Stimulated activated naive CD8-positive, alpha-beta T cell treated with anti-CD3 and anti-CD28 coated beads, Interleukin-15, amount 100 ng/mL, for 72 hours (primary cell): ENCODE data around the gene PSPH.
"Not testable (repeated sequence)": the region's sequence is repeated elsewhere in the genome, so short reads cannot be mapped to it uniquely, and the experiment has no call there.

ENCODE experiments used
- ATAC-seq: fragments of 150-1000 bp; cut with Tn5 transposase; 2 replicates; pipeline ENCODE4 v1.10.0; 2021; ENCODE audit warnings: mild to moderate bottlenecking, moderate library complexity
- DNase-seq, 2 donors: peaks; one replicate each; pipeline ENCODE4 v3.0.0; 2021 to 2022
- H3K27ac Mint-ChIP-seq, 2 donors: one replicate each; pipeline ENCODE4 v1.8.0; 2022; ENCODE audit warnings: mild to moderate bottlenecking in 2 of 2, mixed read lengths in 2 of 2, moderate library complexity in 2 of 2
- H3K27me3 Mint-ChIP-seq: one replicate; pipeline ENCODE4 v1.8.0; 2022; ENCODE audit warnings: mixed read lengths
- H3K4me1 Mint-ChIP-seq: one replicate; pipeline ENCODE4 v1.8.0; 2022; ENCODE audit warnings: mild to moderate bottlenecking, mixed read lengths
- H3K4me3 Mint-ChIP-seq, 2 donors: one replicate each; pipeline ENCODE4 v1.8.0; 2022; ENCODE audit warnings: mild to moderate bottlenecking in 2 of 2, mixed read lengths in 2 of 2, moderate library complexity in 1 of 2
- H3K9me3 Mint-ChIP-seq, 2 donors: one replicate each; pipeline ENCODE4 v1.8.0; 2022; ENCODE audit warnings: mixed read lengths in 2 of 2

PSPH gene

GRCh38 chr7:56078196-56078595 is 27.0 kb upstream of the PSPH start:
- H3K9me3 Mint-ChIP-seq, result no peaks in the 10 kb centered on the region
- peak; percentile 29 for ATAC-seq
- H3K4me3 Mint-ChIP-seq, result no peak overlapping the region
- peaks cover 12% of the 10 kb centered on the region for H3K4me1 Mint-ChIP-seq
- DNase-seq, result no peak
- no peaks in the 10 kb centered on the region for H3K27me3 Mint-ChIP-seq
- H3K27ac Mint-ChIP-seq, result peak overlapping the region in 1 of 2 donors; percentile 86

- DNase-seq (no peak), ATAC-seq (no peak)
- H3K9me3 Mint-ChIP-seq, result no peaks in the 10 kb centered on the region
- H3K27me3 Mint-ChIP-seq, result no peaks in the 10 kb centered on the region
- H3K4me1 Mint-ChIP-seq, result peaks cover 17% of the 10 kb centered on the region
- H3K27ac Mint-ChIP-seq, result no peak overlapping the region
- H3K4me3 Mint-ChIP-seq, result no peak overlapping the region
Observed at GRCh38 chr7:56077681-56078080, 26.4 kb upstream of the PSPH start.

- H3K4me1 Mint-ChIP-seq, result peaks cover 15% of the 10 kb centered on the region
- H3K27me3 Mint-ChIP-seq, result no peaks in the 10 kb centered on the region
- no peak overlapping the region for H3K4me3 Mint-ChIP-seq
- peak overlapping the region in 1 of 2 donors; percentile 71 for H3K27ac Mint-ChIP-seq
- no peaks in the 10 kb centered on the region for H3K9me3 Mint-ChIP-seq
- peak; percentile 67 to 71 for DNase-seq
- peak; percentile 88 for ATAC-seq
Observed at GRCh38 chr7:56074371-56074791, 23.1 kb upstream of the PSPH start.

GRCh38 chr7:56066376-56066775 is 15.1 kb upstream of the PSPH start:
- H3K4me1 Mint-ChIP-seq, result peaks cover 34% of the 10 kb centered on the region
- not testable (repeated sequence) for DNase-seq, H3K27ac Mint-ChIP-seq, H3K4me3 Mint-ChIP-seq, ATAC-seq, H3K9me3 Mint-ChIP-seq, H3K27me3 Mint-ChIP-seq

- Mint-ChIP-seq H3K27me3 (no peaks in the 10 kb centered on the region), H3K4me3 (peak within 1 kb of the TSS; percentile 84 to 92), H3K4me1 (peaks cover 54% of the 10 kb centered on the region), H3K27ac (peak within 1 kb of the TSS; percentile 96 to 97), H3K9me3 (no peaks in the 10 kb centered on the region)
- DNase-seq, result peak; percentile 89
- ATAC-seq, result peak; percentile 96
Observed at GRCh38 chr7:56063882-56064625, 12.8 kb upstream of the PSPH start, which contains the start of gene SUMF2. Gene SUMF2 (plus strand): TSS chr7:56064286. CDS start chr7:56064312, 26 bp downstream.

GRCh38 chr7:56063500-56063881 is 12.2 kb upstream of the PSPH start:
- DNase-seq (no peak), ATAC-seq (no peak)
- H3K9me3 Mint-ChIP-seq, result no peaks in the 10 kb centered on the region
- H3K27me3 Mint-ChIP-seq, result no peaks in the 10 kb centered on the region
- peaks cover 57% of the 10 kb centered on the region for H3K4me1 Mint-ChIP-seq
- H3K27ac Mint-ChIP-seq, result peak overlapping the region; percentile 96 to 97
- peak overlapping the region; percentile 84 to 92 for H3K4me3 Mint-ChIP-seq

- peak; percentile 29 for ATAC-seq
- no peaks in the 10 kb centered on the region for H3K27me3 Mint-ChIP-seq
- peak overlapping the region; percentile 28 to 60 for H3K4me3 Mint-ChIP-seq
Observed at GRCh38 chr7:56062382-56062781, 11.1 kb upstream of the PSPH start.

GRCh38 chr7:56053993-56054392 is 2.7 kb upstream of the PSPH start:
- H3K9me3 Mint-ChIP-seq, result no peaks in the 10 kb centered on the region
- no peak for ATAC-seq
- peak overlapping the region; percentile 81 to 92 for H3K4me3 Mint-ChIP-seq

More at GRCh38 chr7:56062382-56062781, 11.1 kb upstream of the PSPH start:
- no peak for DNase-seq
- Mint-ChIP-seq H3K9me3 (no peaks in the 10 kb centered on the region), H3K27ac (peak overlapping the region; percentile 29 to 89), H3K4me1 (peaks cover 68% of the 10 kb centered on the region)

GRCh38 chr7:56053379-56053778 is 2.1 kb upstream of the PSPH start:
- Mint-ChIP-seq H3K9me3 (no peaks in the 10 kb centered on the region), H3K4me3 (peak overlapping the region; percentile 81 to 92), H3K4me1 (peaks cover 78% of the 10 kb centered on the region), H3K27ac (peak overlapping the region; percentile 26 to 80), H3K27me3 (no peaks in the 10 kb centered on the region)
- DNase-seq (no peak), ATAC-seq (no peak)

More at GRCh38 chr7:56053993-56054392, 2.7 kb upstream of the PSPH start:
- no peaks in the 10 kb centered on the region for H3K27me3 Mint-ChIP-seq
- DNase-seq, result no peak
- peaks cover 76% of the 10 kb centered on the region for H3K4me1 Mint-ChIP-seq
- peak overlapping the region; percentile 26 to 27 for H3K27ac Mint-ChIP-seq

GRCh38 chr7:56051053-56051338 is 248 bp downstream of the PSPH start:
- Mint-ChIP-seq H3K27me3 (no peaks in the 10 kb centered on the region), H3K4me3 (peak overlapping the region; percentile 92 to 93), H3K4me1 (peaks cover 58% of the 10 kb centered on the region), H3K9me3 (no peaks in the 10 kb centered on the region), H3K27ac (peak overlapping the region; percentile 90 to 91)
- DNase-seq (no peak), ATAC-seq (no peak)

GRCh38 chr7:56048763-56049162 is 2.5 kb downstream of the PSPH start:
- not testable (repeated sequence) for ATAC-seq, DNase-seq, H3K27ac Mint-ChIP-seq, H3K9me3 Mint-ChIP-seq, H3K4me3 Mint-ChIP-seq, H3K27me3 Mint-ChIP-seq
- H3K4me1 Mint-ChIP-seq, result peaks cover 36% of the 10 kb centered on the region

GRCh38 chr7:56048245-56048644 is 3.0 kb downstream of the PSPH start:
- peaks cover 31% of the 10 kb centered on the region for H3K4me1 Mint-ChIP-seq
- no peaks in the 10 kb centered on the region for H3K27me3 Mint-ChIP-seq
- H3K4me3 Mint-ChIP-seq, result no peak overlapping the region
- DNase-seq (no peak), ATAC-seq (no peak)
- H3K9me3 Mint-ChIP-seq, result no peaks in the 10 kb centered on the region
- no peak overlapping the region for H3K27ac Mint-ChIP-seq

GRCh38 chr7:56047446-56048116 is 3.7 kb downstream of the PSPH start:
- ATAC-seq, H3K27me3 Mint-ChIP-seq, H3K27ac Mint-ChIP-seq, H3K9me3 Mint-ChIP-seq, H3K4me3 Mint-ChIP-seq, DNase-seq: not testable (repeated sequence)
- peaks cover 24% of the 10 kb centered on the region for H3K4me1 Mint-ChIP-seq

GRCh38 chr7:56046721-56047445 is 4.4 kb downstream of the PSPH start:
- Mint-ChIP-seq H3K4me1 (peaks cover 24% of the 10 kb centered on the region), H3K9me3 (no peaks in the 10 kb centered on the region), H3K4me3 (no peak overlapping the region), H3K27ac (peak overlapping the region in 1 of 2 donors; percentile 52), H3K27me3 (no peaks in the 10 kb centered on the region)
- DNase-seq, result no peak
- no peak for ATAC-seq

GRCh38 chr7:56045758-56046157 is 5.5 kb downstream of the PSPH start:
- H3K9me3 Mint-ChIP-seq, H3K27ac Mint-ChIP-seq, ATAC-seq, H3K27me3 Mint-ChIP-seq, DNase-seq, H3K4me3 Mint-ChIP-seq: not testable (repeated sequence)
- H3K4me1 Mint-ChIP-seq, result peaks cover 24% of the 10 kb centered on the region

- H3K4me3 Mint-ChIP-seq, result no peak overlapping the region
- no peaks in the 10 kb centered on the region for H3K27me3 Mint-ChIP-seq
- DNase-seq, result no peak
- ATAC-seq, result no peak
- no peaks in the 10 kb centered on the region for H3K9me3 Mint-ChIP-seq
- no peaks in the 10 kb centered on the region for H3K4me1 Mint-ChIP-seq
- no peak overlapping the region for H3K27ac Mint-ChIP-seq
Observed at GRCh38 chr7:56040730-56041129, 10.5 kb downstream of the PSPH start.
